ENCODE measurements around the gene ARHGEF28.

The ARHGEF28 gene

DNA sequence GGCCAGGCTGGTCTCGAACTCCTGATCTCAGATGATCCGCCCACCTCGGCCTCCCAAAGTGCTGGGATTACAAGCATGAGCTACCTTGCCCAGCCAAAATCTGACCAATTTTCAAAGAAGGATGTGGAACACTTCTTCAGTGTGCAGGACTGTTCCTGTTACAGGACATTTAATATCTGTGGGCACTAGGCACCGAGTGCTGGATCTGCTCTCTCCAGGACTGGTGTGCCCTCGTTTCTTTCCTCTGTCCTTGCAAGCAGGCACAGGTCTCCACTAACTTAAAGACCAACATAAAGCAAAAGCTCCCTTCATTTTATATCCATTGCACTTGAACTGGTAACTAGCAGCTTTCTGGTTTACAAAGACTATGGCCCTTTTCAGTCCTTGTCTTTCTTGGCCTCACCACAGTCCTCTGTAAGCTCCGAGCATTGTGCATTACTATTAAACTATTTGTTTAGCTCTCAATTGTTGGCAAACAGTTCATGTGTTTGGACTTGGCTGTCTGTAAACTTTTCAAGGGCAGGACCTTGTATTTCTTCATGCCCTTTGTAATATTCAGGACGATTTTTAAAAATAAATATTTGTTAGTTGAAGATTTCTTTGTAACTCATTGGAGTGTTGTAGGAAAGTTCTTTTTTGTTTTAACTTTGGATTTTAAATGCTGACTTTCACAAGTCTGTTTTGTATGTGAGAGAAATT is 37.3 kb downstream of the ARHGEF28 start:
- DNase-seq, result no peak

DNA sequence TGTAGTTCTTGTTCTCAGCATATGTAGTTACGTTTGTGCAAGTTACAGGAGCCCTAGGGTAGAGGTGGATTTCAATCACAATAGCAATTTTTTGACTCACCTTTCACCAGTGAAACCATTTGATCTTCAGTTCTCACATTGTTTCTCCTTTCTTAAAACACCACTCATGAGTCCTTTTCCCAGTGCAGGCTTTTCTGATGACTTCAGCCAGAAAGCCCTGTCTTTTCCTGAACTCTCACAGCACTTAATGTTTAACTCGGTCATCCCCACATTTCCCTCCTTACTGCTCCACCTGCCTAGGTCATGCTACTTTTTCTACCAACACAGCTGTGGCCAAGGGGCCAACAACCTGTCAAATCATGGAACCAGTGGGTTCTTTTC is 37.9 kb downstream of the ARHGEF28 start:
- DNase-seq, result no peak

DNA sequence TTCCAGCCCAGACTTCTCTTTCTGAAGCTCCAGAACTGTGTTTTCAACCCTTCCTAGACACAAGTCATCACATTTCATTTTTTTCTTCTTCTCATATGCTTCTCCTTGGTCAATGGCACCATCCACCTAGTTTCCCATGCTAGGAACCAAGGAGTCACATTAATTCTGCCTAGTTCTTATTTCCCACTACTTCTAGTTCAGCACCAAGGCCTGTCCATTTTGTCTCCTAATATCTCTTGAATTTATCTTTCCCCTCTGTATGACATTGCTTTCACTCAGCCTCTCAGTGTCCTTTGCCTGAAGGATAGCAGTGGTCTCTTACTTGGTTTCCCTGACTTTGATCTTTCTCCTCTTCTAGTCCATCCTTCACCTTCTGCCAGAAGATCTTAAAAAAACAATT is 38.8 kb downstream of the ARHGEF28 start:
- no peak for DNase-seq

DNA sequence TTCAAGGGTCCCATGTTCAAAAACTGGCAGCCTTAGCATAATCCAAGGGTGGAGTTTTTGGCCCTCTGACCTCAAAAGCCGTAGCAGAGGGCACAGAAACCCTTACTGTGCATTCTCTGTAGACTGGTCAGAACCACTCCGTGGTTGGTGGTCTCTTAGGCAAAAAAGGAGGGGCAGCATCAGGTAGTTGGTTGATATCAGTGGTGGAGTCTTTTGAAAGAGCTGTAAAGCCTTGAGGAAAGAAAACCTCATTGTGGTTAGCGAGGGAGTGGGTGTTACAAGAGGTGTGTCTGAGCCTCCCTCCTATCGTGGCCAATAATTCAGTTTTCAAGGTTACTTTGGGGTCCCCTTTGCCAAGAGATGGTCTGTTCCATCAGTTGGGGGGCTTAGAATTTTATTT is 40.9 kb downstream of the ARHGEF28 start:
- DNase-seq, result no peak

DNA sequence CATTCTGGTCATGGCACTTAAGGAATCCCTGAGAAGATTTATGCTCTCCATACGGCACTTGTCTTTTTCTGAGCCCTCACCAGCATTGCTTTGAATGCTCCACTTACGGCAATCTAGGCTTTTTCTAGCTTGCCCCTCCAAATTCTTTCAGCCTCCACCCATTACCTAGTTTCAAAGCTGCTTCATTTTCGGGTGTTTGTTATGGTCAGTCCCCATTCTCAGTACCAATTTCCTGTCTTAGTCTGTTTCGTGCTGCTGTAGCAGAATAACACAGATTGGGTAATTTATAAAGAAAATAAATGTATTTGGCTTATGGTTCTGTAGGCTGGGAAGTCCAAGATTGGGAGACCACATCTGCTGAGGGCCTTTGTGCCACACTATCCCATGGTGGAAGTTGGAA is 42.0 kb downstream of the ARHGEF28 start:
- no peak for DNase-seq

DNA sequence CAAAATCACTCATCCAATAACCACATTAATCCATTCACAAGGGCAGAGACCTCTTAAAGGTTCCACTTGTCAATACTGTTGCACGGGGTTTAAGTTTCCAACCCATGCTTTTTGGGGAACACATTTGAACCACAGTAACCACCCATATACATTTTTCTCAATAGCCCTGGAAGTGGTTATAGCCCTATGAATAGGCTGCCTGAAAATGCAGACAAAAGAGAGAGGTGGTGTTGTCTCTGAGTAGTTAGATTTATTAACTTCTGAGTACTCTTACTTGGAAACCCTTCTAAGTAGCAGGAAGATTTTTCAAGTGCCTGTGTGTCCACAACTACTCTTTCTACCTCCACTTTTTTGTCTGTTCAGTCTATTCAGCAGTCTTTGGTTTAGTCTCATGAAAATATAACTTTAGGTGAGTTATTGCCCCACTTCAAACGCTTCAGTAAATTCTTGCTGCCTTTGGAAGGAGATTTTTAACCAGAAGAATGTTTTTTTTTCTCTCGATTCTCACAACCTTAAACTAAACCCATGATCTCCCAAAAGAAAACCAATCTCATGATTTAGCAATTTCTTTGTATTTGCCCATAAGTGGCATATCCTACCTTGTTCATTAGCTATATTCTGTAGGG is 42.6 kb downstream of the ARHGEF28 start:
- no peak for DNase-seq

DNA sequence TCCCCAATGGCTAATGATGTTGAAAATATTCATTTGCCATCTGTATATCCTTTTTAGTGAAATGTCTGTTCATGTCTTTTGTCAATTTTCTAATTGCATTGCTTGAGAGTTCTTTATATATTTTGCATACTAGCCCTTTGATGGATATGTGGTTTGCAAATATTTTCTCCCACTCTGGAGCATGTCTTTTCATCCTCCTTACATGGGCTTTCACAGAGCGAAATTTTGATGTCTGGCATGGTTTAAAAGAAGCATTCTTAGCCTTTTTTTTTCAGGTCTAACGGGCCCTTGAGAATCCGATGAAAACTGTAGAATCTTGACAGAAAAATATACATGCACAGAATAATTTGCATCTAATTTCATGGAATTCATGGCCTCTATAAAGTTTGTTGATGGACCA is 44.7 kb downstream of the ARHGEF28 start:
- no peak for DNase-seq

DNA sequence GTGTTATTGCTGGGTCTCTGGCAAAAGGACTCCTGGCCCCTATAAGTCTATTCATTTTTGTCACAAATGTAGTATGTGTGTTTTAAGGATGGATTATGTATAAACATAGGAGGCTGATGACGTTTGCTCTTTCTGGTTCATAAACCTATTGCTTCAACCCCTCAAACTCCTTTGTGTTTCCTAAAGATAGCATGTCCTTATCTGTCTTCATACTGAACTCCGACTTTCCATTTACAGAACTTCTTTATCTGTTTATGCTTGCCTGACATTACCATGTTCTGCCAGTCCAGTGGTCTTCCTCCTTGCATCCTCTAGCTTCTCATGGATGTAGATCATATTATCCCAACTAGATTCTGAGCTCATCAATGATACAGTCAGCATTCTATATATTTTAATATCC is 46.1 kb downstream of the ARHGEF28 start:
- DNase-seq, result no peak

DNA sequence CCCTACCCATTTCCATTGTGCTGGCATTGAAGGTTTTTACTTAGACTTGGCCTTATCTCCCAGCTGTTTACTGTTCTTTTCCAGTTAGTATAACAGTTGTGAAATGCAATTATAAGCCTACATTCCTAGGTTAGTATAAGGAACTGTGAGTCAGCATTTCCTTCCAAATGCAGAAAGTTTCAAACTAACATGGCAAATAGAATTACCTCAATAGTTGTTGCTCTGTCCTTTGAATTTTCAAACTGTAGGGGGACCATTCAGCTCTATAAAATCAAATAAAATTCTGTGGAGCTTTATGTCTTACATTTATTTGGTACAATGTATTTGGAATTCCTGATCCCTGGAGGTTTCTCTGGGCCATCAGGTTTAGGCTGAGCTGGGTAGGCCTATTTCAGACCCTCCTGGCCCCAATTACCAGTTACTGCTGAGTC is 47.2 kb downstream of the ARHGEF28 start:
- no peak for DNase-seq

DNA sequence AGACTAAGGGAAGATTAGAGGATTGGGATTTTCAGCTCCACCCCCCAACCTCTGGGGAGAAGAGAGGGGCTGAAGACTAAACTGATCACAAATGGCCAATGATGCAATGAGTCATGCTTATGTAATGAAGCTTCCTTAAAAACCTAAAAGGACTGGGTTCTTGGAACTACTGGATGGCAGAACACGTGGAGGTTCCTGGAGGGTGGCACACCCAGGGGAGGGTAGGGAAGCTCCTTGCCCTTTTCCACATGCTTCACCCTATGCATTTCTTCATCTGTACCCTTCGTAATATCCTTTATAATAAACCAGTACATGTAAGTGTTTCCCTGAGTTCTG is 48.6 kb downstream of the ARHGEF28 start:
- no peak for DNase-seq

DNA sequence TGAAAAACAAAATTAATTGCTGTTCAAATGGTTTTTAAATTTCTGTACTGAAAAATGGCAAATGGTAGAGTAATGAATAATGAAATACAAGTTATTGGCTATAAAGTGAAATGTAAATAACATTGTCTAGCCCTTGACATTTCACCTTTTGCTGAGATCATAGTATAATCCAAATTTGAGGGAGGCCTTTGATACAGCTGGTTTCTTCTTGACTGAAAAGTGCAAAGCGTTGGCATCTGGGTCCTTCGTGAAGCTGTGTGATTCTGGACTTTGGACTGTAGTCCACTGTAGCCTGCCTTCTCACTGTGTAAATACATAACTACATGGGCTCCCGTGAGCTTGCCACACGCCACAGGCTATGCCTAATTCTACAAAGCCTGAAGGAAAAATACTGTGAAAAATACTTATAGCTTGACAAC is 52.3 kb downstream of the ARHGEF28 start:
- no peak for DNase-seq

DNA sequence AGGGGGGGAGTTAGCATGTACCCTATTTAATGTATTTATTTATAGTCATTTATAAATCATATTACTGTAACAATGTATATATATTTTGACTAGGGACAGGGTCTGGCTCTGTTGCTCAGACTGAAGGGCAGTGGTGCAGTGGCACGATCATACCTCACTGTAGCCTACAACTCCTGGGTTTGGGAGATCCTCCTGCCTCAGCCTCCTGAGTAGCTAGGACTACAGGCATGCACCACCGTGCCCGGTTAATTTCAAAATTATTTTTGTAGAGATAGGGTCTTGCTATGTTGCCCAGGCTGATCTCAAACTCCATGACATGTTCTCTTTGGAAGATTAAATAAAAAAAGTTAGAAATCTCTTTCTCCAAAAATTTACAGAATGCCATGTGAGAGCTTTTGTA is 52.8 kb downstream of the ARHGEF28 start:
- no peak for DNase-seq

DNA sequence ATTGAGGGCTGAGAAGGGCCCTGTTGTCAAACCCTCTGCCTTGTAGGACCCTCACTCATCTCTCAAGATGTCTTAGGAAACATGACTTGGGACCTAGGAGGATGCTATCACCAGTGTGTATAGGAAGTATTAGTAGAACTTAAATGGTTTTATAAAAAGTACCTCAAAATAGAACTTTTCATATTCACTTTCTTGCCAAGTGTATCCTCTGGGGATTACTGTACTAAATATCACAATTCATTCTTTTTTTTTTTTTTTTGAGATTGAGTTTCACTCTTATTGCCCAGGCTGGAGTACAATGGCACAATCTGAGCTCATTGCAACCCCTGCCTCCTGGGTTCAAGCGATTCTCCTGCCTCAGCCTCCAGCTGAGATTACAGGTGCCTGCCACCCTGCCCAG is 56.2 kb downstream of the ARHGEF28 start:
- DNase-seq, result no peak

DNA sequence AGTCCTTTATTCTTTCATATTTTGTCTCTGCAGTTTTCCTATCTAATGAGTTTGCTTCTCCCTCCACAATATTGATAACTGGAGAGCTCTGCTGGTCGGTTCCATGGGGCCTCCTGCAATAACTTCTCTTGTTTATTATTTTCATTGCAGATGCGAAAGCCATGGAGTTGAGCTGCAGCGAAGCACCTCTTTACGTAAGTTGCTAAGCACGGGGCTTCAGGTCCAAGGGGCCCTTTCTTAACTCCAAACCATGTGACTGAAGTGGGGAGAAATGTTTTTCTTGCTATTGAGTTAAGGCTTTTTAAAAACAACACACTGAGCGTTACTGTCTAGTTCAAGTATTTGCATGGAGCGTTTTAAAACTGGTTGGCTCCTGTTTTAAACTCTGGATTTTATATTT is 58.7 kb downstream of the ARHGEF28 start:
- no peak for DNase-seq

DNA sequence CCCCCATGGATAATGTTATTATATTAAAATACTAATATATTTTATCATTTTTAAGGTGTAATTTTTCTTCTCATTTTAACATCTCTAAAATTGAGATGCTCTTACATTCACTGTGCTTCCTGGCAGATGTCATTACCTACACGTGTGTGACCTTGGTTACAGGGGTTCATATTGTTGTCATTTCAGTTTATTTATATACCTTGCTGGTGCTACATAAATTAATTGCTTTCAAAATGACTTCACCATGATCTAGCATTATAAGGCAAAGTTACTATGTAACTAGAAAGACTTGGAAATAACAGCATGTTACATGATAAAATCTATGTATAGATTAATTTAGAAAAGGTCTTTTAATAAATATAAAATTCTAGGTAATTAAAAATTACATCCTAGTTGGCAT is 60.9 kb downstream of the ARHGEF28 start:
- no peak for DNase-seq

DNA sequence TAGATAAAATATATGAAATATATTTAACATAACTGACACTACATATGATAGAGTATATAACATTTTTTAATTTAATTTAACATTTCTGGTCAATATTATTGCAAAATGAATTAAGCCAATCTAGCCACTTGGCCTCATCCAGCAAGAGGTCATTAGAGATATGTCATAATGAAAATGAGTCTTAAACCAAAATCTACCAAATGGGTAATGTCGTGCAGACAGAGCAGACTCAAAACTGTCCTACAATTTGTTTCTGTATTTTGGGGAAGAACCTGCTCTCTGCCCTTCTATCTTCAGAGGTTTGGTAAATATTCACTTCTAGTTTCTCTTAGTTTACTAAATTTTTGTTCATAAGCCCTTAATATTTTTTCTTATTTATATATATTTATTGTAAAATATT is 61.4 kb downstream of the ARHGEF28 start:
- DNase-seq, result no peak

DNA sequence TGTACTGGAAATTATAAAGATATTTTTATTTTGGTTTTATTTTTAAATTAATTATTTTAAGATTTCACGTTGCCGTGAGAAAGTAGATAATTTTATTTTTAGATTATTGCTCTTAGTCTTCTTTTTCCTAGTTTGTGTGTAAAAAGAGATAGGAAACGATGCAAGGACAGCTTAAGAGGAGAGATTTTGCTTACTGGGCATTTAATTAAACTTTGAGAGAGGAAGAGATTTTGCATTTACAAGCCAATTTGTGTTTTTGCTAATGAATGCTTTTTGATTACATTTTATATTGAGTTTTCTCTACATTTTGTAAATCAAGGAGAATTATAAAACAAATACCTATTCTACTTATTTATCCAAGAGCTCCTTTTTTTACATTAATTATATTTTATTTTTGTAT is 64.0 kb downstream of the ARHGEF28 start:
- no peak for DNase-seq

DNA sequence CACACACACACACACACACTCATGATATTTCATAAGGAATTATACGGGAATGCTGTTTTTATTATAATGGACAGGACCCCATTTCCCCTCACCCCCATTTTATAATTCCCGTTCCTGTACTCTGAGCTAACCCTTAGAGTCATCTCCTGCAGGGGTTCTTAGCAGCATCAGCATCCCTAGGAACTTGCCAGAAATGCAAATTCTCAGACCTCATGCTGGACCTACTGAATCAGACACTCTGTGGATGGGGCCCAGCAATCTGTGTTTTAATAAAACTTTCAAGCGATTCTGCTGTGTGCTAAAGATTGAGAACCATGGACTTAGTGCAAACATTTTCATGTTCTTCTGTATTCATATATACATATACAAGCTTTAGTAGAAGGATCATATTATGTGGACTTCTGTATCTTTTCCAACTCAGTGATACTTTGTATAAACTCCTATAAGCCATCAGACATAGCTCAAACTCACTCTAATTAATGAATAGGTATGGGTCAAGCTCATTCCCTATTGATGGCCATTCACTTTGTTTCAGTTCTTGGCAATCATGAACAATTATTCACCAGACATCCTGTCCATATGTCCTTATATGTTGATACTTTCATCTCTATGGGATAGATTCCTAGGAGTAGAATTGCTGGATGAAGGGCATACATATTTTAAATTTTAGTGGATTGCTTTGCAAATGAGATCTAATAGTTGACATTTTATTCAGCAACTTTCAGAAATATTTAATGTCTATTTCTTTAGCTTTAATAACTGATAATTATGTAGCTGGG is 65.5 kb downstream of the ARHGEF28 start:
- DNase-seq, result no peak

DNA sequence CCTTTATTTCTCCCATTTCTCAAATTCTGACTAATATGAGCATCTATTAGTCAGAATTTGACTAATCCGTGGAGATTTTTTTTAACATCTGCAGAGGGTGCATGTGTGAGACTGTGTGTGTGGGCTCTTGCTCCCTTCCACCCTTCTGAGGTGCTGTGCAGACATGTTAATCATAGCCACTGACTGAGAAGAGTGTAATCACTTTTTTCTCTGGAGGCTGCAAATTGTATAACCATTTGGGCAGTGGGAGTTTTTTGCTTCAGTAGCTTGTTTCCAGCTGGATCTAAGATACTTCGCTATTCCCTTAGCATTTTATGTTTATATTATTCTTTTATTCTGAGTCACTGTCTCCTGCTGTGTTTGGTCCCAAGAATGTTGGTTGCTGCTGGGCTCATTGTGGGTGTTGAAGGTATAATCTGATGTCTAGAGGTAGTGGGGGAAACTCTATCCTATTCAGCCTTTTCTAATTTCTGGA is 66.2 kb downstream of the ARHGEF28 start:
- no peak for DNase-seq

DNA sequence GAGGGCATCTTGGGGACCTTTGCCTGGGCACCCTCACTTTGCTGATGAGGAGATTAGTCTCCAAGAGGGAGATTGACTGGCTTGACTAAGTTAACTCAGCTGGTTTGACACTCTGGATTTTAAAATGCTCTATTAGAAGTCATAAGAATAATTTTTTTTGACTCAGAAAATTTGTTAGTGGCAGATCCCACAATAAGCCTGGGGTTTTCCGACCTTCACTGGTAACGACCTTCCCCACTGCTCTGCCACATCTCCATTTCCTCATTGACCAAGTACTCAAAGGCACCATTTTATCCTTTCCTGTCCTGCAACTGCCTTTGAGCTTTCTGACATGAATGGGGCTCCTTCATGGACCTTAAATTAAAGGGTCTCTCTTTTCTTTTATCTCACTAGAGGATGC is 67.0 kb downstream of the ARHGEF28 start:
- no peak for DNase-seq

DNA sequence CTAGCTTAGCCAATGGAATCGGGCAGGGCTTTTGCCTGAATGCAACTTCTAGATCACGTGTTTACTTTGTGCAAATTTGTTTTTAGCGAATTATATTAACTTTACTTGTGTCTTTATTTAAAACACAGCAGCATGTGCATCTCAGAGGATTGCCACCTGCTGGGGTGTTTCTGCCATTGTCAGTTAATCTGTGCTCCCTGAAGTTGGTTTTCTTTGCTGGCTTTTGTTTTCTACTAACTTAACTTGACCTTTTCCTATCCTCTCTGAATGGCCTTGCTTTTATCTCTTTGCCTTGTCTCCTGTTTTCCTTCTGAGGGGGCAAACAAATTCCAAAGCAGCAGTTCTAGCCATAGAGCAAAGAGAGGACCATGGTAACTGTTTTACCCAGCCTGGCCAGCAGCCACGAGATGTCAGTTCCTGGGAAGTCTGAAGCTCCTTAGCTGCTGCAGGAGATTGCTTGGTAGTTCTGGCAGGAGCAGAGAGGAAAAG is 67.6 kb downstream of the ARHGEF28 start:
- no peak for DNase-seq

DNA sequence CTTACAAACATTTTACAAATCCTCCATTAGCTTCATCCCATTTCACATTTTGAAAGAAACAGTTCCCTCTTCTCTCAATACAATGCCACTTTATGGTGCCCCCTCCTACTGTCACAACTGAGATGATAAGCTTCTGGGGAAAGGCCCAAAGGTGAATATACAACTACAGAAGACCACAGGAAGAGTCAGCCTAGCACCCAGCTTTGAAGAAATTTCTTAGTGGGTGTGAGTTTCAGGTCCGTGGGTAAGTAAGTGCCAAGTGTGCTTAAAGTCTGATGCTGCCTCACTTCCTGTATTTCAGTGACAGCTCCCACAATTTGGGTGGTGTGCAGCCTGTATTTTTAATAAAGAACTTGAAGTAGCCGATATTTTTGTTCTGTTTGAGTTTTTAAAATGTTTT is 68.1 kb downstream of the ARHGEF28 start:
- no peak for DNase-seq

DNA sequence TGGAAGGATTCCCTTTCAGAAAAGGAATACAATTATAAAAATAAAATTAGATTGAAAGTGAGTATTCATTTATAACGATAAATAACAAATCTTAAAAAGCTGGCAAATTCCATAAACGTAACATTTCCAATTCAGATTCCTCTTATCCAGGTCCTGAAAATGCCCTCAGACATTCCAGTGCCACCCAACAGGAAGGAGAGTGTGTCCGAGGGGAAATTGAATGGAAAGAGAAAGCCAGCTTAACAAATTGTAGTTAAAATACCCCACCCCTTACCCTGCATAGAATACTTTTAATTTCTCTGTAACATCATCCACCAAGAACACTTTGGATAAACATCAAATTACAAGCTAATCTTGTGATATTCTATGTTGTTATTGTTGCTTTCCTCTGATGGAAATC is 72.0 kb downstream of the ARHGEF28 start:
- no peak for DNase-seq

DNA sequence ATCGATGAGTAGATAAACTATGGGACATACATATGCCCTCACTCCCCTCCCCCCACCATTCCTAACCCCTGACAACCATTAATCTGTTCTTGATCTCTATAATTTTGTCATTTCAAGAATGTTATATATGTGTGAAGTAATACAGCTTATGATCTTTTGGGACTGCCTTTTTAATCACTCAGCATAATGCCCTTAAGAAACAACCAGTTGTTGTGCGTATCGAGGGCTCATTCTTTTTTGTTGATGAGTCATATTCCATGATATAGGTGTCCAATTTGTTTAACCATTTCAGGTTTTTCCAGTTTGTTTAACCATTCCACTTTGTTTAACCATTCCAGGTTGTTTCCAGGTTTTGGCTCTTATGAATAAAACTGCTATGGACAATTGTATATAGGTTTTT is 75.6 kb downstream of the ARHGEF28 start:
- no peak for DNase-seq
